Cardiac septum (tissue), 1 donor: ENCODE data around the gene FNDC3B. TPM values are rescaled to one million over a fixed set of nuclear protein-coding genes. Genes with fewer than 3 reads are reported as not detected.

ENCODE experiments used
- DNase-seq: peaks from one replicate; pipeline ENCODE4 v3.0.0-alpha.2; 2020; ENCODE audit warnings: low spot score
- intact Hi-C: fragments of 100-400 bp; cut with DNase I; formaldehyde crosslinking; loops from one replicate; pipeline ENCODE4 v1.14.0; 2022
- total RNA-seq: library from RNA; stranded (reverse); fragmentation: NEBNext Ultra II Directional; extraction: Animal tissue kit (Norgen Biotek cat#: 25700); gene quantifications from one replicate; pipeline ENCODE4 v1.2.1, GENCODE V29; 2021
- donor health status: DM: no; HTN: no; CAD: no.

FNDC3B gene
- total RNA-seq, 1 donor from 2014 or later: 139 TPM

DNA sequence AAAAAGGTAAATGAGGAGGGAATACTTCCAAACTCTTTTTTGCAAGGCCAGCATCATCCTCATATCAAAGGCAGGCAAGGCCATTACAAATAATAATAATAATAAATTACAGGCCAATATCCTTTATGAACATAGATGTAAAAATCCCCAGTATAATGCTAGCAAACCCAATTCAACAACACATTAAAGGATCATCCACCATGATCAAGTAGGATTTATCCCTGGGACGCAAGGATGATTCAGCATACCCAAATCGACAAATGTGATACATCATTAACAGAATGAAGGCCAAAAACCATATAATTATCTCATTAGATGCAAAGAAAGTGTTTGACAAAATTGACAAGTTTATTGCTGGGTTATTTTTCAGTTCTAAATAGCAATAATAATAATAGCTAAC lies 355.3 kb downstream of the FNDC3B start:
- DNase-seq: no peak
- intact Hi-C loops: no loop called here

DNA sequence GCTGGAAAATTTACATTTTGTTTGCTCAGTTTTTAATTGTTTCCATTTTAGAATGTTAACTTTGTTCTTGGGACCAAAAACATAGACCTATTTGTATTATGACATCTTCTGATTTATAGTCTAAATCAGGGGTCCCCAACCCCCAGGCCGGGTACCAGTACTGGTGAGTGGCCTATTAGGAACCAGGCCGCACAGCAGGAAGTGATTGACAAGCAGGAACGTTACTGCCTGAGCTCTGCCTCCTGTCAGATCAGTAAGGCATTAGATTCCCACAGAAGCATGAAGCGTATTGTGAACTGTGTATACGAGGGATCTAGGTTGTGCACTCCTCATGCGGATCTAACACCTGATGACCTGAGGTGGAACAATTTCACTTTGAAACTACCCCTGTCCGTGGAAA lies 357.0 kb downstream of the FNDC3B start:
- no peak for DNase-seq
- intact Hi-C loops: no loop called here

- intact Hi-C loops: no loop called here
- no peak for DNase-seq
These were observed 358.5 kb downstream of the FNDC3B start for GRCh38 chr3:172397716-172398405.

DNA sequence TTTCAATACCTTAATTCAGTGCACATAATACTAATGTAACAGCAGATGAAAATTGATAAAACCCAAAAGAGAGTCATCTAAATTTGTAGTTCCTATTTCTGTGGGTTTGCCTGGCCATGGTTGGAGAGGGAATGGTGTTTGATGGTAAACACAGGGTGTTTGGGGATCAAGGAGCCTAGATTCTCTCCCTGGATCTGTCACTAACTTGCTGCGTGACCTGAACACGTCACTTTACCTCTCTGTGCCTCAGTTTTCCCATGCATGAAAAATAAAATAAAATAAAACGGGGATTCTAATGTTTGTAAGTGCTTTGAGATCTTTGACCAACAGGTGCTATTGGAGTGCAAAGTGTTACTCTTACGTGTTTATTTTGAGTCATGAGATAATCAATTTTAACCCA lies 359.1 kb downstream of the FNDC3B start:
- DNase-seq: no peak
- intact Hi-C loops: no loop called here

GRCh38 chr3:172402090-172402489 lies 362.7 kb downstream of the FNDC3B start:
- no peak for DNase-seq
- intact Hi-C loops: no loop called here

GRCh38 chr3:172402892-172403643 lies 363.7 kb downstream of the FNDC3B start:
- DNase-seq: no peak

GRCh38 chr3:172404237-172404962 lies 365.0 kb downstream of the FNDC3B start:
- intact Hi-C loops: no loop called here
- DNase-seq: no peak

More at GRCh38 chr3:172402892-172403643, 363.7 kb downstream of the FNDC3B start:
- intact Hi-C loops: no loop called here

DNA sequence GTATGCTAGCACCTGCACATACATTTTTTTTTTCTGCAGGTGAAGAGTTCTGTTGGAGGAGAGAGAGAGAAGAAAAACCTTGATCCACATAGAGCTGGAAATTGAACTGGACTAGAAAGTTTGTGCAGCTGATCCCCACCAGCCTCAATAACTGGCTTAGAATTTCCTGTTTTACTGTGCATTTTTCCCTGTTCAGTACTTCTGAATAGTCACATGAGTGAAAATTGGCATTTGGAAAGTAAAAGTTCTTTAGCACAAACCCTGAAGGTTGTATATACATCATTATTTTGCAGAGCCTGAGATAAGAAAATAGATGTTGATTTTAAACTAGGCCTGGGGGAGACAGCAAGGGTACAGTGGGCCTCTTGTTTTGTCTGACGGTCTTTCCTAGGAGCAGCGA lies 366.5 kb downstream of the FNDC3B start:
- no peak for DNase-seq
- intact Hi-C loops: no loop called here

DNA sequence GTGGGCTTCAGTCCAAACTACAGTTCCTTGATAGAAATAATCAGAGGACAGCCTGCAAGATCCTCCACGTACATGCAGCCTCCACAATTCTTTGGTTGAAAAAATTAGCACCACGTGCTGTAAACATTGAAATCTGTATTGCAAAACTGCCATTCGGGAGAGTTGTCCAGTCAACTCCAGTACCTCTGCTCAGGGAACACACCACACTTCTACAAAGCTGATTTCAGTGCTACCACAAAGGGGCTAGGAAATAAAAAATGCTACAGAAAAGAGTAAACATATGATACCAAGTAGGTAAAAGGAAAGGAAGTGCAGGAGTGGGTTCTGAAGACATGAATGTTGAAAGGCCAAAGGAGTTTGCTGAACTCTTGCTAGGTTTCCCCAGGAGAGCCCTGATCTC lies 368.5 kb downstream of the FNDC3B start:
- DNase-seq: no peak
- intact Hi-C loops: no loop called here

- intact Hi-C loops: no loop called here
- no peak for DNase-seq
These were observed 371.5 kb downstream of the FNDC3B start for GRCh38 chr3:172410702-172411477.

DNA sequence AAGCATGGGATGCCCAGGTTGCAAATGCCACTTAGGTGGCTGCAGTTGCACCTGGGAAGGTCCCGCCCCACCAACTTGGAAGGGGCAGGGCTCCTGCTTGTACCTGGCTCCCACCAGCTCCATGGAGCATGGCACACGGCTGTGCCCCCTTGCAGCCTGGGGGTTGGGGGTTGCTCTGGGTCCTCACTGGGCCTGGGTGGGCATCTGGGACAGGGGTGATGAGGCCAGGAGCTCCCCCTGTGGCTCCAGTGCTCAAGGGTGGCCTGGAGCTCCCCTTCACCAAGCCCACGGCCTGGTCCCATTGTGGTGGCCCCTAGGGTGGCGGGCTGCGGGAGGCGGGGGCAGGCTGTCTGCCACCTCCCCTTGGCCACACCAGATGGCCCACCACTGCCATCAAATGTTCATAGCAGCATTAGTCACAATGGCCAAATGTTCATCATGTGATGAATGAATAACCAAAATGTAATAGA lies 372.1 kb downstream of the FNDC3B start:
- intact Hi-C loops: no loop called here
- no peak for DNase-seq

GRCh38 chr3:172415323-172415722 lies 375.9 kb downstream of the FNDC3B start:
- no peak for DNase-seq

DNA sequence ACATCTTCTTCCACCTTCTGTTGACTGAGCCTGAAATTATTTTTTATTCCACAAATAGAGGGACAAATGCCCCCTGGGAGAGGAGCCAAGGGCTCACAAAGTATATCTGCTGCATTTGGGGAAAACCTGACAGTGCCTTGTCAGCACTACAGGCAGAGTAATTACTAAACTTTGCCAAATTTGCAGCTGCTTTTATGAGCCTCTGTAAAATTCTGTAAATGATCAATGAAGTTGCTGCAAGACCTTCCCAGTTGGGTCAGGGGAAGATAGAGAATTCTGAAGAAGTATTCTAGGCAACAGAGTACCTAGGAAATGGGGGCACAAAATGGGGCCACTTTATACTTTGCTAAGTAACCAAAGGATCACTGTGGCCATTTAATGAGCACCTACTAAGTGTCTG lies 398.3 kb downstream of the FNDC3B start:
- intact Hi-C loops: no loop called here
- DNase-seq: no peak

More at GRCh38 chr3:172415323-172415722, 375.9 kb downstream of the FNDC3B start:
- intact Hi-C loops: no loop called here

- intact Hi-C loops: no loop called here
- DNase-seq: no peak
These were observed 398.8 kb downstream of the FNDC3B start for GRCh38 chr3:172438186-172438585.

GRCh38 chr3:172441581-172441980 lies 402.2 kb downstream of the FNDC3B start:
- no peak for DNase-seq
- intact Hi-C loops: no loop called here

GRCh38 chr3:172442606-172443005 lies 403.2 kb downstream of the FNDC3B start:
- intact Hi-C loops: no loop called here
- no peak for DNase-seq

GRCh38 chr3:172444821-172445220 lies 405.4 kb downstream of the FNDC3B start:
- no peak for DNase-seq

DNA sequence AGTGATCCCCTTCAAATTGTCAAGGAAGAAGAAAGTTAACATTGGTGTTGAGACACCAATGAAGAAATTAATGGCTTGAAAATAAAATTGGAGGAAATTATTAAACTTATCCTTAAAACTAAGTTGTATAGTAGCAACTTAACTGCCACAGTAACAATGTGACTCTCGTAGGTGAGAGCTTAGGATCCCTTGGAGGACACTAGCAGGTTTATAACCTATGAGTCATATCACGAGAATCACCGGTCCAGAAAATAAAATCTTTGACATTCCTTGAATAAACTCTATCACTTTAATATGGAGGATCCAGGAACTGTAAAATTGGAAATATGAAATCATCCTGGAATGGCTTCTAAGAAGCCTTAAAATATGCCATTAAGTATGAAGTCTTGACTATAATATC lies 406.8 kb downstream of the FNDC3B start:
- intact Hi-C loops: no loop called here
- no peak for DNase-seq

More at GRCh38 chr3:172444821-172445220, 405.4 kb downstream of the FNDC3B start:
- intact Hi-C loops: no loop called here
